HG03521 (cell line): Measurements from ENCODE around the gene NUP205.
"Not testable (repeated sequence)": the region's sequence is repeated elsewhere in the genome, so short reads cannot be mapped to it uniquely, and the experiment has no call there.

Source experiments
- ATAC-seq: cut with Tn5 transposase; IDR thresholded peaks from one replicate; pipeline ENCODE4 v1.9.1; 2021; ENCODE audit warnings: mild to moderate bottlenecking, moderate library complexity; ENCODE audit not compliant: unreplicated experiment

The NUP205 gene

DNA sequence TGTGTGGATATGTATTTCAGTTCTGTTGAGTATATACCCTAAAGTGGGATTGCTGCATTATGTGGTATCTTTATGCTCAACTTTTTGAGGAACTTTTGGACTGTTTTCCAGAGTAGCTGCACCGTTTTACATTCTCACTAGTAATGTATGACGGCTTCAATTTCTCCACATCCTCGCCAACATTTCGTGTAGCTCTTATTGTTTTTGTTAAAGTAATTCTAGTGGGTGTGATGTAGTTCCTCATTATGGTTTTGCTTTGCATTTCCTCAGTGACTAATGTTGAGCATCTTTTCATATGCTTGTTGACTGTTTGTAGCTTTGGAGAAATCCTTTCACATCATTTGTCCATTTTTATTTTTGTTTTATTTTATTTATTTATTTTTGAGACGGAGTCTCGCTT, 109.1 kb downstream of the NUP205 start:
- ATAC-seq, result no peak

DNA sequence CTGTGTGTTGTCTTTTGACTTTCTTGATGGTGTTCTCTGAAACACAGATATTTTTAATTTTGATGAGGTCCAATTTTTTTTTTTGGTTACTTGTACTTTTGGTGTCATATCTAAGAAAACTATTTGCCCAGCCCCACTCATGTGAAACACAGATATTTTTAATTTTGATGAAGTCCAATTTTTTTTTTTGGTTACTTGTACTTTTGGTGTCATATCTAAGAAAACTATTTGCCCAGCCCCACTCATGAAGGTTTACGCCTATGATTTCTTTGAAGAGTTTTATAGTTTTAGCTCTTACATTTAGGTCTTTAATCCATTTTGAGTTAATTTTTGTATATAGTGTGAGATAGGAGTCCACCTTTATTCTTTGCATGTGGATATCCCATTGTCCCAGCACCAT, 109.9 kb downstream of the NUP205 start:
- not testable (repeated sequence) for ATAC-seq

DNA sequence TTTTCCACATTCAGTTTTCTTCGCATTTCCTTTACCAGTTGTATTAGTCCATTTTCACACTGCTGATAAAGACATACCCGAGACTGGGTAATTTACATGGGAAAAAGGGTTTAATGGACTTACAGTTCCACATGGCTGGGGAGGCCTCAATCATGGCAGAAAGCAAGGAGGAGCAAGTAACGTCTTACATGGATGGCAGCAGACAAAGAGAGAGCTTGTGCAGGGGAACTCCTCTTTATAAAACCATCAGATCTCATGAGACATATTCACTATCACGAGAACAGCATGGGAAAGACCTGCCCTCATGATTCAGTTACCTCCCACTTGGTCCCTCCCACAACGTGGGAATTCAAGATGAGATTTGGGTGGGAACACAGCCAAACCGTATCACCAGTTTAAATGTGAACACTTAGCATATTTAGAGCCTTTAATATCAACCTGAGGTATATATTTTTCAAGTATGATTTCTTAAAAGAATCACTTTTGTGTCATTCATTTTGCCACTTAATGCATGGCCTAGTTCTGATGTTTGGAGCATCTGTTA, 111.2 kb downstream of the NUP205 start:
- not testable (repeated sequence) for ATAC-seq

DNA sequence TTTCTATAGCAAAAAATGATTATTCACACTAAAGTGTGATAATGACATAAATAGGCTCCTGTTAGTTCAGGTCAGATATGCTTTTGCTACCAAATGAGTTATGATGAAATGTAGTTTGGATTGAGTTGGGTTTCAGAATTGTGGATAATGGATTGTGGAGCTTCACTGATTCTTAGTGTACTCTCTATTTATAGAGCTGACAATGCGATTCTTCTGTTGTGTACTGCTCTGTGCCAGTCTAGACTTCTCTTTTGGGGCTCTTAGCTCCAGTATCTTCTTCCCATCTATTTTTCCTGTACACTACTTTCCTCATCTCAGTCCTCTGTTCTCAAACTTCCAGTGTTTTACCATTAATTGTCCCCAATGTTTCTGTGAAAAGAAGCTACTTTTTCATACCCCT, 112.1 kb downstream of the NUP205 start:
- ATAC-seq, result no peak

DNA sequence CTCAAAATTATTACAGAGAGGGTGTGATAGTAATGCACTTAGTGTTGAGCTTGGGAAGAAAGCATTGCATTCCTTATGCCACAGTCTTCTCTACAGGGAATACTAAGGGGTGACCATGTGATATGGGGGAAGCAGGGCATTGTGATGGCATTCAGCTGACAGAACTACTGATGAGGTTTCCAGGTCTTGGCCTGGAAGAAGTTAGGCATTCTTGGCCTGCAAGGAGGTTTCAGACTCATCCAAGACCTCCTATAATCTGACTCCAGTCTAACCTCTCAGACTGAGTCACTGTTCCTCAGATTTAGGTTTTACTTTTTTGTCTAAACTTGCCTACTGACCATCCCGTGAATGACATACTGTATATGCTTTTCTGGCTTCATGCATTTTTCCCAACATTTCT, 112.5 kb downstream of the NUP205 start:
- ATAC-seq, result no peak

DNA sequence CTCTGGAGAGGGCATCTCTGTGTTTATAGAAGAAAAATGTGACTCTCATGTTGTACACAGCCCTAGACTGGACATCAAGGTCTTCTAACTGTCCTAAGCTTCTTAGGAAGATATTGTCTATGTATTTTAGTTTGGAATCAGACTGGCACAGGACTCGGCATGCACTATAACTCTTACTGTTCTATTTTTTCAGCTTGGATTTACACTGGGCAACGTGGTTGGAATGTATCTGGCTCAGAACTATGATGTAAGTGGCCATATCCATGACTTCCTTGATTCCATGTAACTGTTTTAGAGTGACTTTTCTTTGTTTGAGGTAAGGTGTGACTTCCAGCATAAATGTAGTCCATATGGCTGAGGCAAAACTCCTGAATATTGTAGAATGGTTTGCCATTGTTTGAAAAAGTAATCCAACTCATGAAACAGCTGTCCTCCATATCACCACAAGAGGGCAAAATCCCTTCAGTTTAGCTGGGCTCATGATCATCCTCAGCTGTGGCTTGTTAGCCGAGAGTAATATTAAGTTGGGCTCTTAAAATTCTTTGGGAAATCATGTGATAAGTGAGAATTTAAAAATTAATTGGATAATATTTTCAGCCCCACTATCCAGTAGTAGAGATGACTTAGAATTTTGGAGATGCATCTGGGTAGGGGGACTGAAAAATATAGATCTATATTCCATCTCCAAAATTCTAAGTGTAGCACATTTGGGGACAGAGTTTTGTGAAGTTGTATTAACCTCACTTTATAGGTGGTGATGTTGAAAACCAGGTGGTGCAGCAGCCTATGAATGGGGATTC, 115.0 kb downstream of the NUP205 start:
- ATAC-seq, result peak; percentile 74

DNA sequence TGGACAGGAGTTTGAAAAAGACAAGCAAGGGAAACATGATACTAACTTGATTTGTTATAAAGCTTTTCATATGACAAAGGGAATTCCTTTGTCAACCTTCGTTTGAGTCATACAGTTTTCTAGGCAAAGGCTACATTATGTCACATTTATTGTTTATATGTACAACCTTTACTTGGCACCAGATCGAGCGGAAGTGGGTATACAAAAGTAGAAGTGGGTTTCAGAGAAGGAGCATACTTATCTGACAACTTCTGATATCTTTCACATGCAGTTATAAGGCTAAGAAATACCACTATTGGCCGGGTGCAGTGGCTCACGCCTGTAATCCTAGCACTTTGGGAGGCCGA, 115.6 kb downstream of the NUP205 start:
- ATAC-seq, result no peak

DNA sequence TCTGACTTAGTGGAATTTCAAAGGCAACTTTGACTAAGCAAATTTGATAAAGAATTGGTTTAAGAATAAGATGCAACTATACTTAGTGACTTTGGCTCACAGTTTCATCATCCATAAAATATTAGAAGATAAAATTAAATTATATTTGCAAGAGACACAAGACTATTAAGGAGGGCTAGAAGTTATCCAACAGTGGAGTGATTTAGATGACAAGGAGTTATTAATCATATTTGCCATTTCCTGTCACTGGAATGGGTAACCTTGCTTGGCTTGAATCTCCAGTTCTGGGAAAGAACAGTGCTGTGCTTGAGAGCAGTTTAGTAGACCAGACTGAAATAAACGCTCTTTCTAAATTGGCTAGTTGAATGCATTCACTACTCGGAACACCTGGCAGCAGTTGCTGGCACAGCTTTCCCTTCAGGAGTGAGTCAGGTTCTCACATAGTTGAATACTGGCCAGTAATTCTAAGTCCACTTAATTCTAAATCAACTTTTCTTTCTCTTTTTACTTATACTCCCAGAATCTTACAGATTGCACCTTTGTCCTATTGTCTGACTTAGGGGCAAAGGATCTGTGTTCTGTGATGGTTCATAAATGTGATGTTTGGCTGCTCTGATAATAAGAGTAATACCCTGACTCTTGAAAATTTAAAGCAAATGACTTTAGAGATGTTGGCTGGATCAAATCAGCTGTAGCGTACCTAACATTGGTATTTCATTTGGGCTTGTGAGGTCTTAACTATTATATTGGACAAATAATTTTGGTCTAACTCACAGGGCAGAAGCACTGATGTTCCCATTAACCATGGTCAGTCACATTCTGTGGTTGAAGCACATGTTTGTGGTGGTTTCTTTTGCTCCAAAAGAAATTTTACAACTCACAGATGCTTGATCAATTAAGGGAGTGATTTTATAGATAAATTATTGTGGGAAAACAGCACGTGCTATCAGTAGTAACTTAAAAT, 121.2 kb downstream of the NUP205 start:
- no peak for ATAC-seq

DNA sequence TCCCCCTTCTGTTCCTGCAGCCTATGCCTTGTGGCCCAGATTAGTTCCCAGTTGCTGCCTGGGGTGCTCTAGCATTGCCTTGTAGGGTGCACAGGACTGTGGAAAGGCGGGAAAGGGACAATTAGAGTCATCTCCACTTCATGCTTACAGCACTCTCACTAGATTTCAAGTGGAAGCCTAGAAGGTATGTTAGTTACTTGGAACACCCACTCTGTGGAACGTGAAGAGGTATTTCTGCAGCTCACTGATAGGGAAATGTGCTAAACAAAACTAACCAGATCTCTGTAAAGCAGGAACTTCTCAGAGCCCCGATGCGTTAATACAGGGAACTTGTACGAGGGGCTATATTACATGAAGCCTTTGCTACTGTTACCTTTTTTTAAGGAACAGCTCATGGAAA, 124.0 kb downstream of the NUP205 start:
- ATAC-seq, result no peak

DNA sequence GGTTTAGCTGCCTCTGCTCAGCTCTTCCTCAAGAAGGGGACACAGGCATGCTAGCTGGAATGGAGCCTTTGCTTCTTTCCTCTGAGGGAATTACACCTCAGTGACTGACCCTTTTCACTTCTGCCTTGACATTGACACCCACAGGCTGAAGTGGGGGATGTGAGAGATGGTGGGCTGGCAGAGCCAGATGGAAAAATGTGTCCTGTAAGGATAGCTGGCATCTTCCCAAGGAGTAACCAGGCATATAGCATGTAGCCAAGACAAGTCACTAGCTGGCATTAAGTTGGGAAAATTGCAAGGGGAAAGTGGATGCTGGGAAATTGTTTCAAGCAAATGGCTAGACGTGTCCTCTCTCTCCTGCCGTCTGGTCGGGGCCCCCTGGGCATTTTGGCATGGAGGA, 124.5 kb downstream of the NUP205 start:
- ATAC-seq, result no peak

DNA sequence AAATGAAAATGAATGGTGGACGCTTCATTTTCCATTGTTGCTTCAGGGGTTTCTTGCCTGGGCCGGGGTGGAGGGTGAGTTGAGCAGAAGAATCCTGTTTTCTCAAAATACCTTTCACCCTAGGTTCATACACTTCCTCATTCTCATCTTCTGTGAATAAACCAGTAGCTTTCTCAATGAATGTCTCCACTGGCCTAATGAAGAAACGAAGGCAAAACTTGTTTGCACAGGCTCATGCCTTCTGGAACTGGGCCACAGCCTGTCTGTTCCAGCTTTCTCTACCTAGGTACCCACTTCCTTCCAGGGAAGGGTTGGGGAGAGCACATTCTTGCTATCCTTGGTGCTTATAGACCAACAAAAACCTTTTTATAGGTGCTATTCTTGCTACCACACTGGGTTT, 125.9 kb downstream of the NUP205 start:
- no peak for ATAC-seq

DNA sequence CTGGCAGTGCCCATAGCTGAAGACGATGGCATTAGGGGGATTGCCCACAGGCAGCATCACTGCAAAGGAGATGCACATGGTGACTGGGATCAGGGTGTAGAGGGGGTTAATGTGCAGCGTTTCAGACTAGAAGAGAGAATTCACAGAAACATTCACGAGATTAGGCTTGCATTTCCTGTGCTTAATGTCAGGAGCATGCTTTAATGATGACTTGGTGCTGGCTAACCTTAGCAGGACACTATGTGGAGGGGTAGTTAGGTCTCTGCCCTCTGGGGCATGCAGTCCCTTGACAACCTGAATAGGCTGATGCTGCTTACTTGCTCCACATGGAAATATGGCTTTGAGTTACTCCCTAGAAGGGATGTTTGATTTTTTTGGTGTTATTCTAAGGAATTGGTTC, 126.4 kb downstream of the NUP205 start:
- no peak for ATAC-seq

DNA sequence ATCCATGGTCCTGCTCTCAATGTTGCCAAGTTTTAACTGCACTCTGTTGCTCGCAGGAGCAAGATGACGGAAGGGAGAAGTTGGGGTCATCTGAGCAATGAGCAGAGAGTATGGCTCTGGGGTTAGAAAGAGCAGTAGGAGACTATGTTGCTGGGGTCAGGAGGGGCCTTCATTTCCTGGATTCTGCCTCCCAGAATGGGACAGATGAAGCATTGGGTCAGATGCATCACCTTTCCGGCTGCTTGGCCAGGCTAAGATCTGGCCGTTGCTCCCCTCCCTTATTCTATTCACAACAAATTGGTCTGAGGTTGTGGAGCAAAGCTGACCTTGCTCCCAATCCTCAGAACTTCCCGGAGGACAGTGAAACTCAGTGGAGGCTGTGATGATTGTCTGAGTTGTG, 127.0 kb downstream of the NUP205 start:
- no peak for ATAC-seq

DNA sequence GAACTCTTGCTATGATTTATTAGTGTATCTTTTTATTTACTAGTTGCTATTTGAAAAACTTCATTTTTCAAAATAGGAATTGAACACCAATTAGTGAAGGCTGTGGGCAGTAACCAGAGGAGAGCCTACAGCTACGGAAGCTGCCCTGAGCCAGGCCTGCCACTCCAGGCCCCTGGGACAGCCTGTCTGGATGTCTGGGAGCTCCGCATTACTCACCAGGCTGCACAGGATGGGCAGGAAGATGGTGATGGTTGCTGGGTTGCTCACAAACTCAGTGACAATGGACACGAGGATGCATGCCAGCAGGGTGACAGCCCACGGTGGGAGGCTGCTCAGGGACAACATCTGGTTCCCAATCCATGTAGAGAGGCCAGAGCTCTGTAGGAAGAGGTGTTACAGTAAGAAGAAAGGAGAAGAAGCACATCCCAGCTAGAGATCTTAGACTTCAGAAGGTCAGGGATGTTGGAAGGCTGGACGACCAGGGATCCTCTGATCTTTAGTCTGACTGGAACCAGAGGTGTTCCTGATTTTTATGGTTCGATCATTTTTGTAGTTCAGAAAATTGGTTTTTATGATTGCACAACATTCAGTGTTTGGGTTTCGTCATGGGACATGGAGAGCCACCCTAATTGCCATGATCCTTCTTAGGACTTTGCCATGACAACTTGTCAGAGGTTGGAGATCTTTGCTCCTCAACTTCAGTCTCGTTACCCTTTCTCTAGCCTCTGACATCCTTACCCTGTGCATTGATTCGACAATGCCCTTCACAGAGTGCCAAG, 127.8 kb downstream of the NUP205 start:
- no peak for ATAC-seq

DNA sequence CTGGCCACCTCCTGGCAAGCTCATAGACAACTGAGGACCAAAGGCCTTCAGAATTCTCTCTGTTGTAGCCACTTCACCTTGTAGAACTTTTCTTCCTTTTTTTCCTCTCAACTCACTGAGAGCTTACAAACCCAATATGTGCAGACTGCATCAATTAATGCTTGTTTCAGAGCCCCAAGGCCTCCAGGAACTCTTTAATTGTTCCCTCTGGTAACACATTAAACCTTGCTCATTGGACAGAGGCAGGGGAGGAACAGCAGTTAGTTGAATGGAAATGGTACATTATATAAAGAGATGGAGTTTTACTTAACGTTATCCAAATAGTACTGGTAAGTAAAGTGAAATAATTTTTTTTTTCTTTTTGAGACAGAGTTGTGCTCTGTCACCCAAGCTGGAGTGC, 129.7 kb downstream of the NUP205 start:
- no peak for ATAC-seq

DNA sequence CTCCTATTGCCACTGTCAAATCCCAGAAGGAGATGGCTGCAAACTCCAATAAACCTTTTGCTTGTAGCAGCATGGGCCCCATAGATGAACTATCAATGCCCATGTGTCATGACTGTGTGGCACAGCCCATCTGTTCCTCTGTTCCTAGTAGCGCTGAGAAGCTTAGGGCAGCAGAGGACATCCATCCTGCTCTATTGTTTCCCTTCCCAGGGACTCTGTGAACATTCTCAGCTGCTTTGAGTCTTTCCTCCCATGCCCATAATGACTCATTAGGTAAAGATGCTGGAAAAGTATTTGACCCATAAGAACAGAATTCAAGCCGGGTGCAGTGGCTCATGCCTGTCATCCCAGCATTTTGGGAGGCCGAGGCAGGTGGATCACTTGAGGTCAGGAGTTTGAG, 132.8 kb downstream of the NUP205 start:
- no peak for ATAC-seq

DNA sequence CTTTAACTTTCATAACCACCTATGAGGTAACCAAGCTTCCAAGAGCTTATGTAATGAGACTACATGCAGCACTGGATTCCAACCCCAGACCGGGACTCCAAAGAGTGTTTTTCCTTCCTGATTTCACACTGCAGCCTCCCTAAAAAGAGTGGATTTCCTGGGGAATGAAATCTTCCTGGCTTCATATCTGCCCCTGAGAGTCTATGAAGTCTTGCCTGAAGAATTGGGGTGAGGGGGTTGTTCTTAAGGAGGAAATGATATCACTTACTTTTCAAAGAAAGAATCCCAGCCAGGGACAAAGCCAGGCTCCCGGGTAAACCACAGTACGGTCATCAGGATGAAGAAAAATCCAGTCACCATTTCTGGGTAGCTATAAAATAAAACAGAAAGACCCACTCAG, 134.3 kb downstream of the NUP205 start:
- no peak for ATAC-seq

DNA sequence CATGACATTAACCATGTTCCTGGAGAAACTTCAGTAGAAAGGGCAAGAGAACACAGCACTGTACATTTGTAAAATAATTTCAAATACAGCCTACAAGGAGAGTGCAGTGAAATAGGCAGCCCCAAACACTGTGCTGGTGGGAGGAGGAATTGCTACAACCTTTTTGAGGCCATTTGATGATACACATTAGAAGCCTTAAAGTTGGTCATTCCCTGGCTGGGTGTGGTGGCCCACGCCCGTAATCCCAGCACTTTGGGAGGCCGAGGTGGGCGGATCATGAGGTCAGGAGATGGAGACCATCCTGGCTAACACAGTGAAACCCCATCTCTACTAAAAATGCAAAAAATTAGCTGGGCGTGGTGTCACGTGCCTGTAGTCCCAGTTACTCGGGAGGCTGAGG, 134.9 kb downstream of the NUP205 start:
- ATAC-seq, result not testable (repeated sequence)

DNA sequence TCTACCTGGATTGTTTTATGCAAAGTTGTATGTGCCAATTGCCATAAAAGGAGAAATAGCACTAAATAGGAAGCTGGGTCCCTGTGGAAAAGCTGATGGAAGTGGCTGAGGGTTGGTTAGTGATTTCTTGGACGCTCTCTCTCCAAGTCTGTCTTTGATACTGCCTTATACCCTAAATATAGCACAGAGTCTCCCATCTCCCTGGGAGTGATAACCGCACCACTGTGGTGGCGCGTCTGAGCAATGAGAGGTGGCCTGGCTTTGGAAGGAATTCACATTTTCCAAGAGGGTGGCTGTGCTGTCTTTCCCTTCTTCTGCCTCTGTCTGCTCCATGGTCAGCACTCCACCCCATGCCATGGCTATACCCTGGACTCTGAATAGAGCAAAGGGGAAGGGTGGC, 135.8 kb downstream of the NUP205 start:
- no peak for ATAC-seq

DNA sequence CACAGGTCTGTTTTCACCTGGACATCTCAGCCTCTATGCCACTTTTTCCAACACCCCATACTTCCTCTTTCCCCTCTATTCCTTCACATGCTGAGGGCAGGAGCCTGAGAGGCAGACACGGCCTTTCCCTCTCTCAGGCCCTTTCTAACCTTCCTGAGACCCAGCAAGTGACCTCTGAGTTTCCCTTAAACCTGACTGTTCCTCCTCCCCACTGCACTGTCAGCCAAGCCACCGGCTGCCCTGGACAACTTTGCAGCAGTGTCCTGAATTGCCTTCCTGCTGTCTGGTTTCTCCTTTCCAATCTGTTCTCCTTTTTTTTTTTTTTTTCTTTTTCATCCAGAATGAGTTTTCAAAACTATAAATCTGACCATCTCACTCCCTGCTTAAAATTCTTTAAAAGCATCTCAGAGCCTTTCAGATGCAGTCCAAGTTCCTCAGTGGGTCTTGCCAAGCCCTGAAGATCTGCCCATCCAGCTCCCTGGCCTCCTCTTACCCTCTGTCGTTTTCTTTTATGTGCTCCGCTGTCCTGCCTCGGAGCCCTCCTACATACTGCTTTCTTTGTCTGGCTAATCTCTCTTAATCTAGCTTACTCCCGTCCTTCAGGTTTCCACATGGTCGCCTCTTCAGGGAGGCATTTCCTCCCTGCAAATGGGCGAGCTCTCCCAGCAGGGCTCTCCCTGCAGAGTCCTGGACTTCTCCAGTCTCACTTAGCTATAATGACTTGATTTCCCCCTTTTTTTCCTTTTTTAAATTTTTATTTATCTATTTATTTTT, 139.7 kb downstream of the NUP205 start:
- no peak for ATAC-seq
